Body of pancreas (tissue), 4 donors: ENCODE data around the gene WDR38.

Experiments
- POLR2A ChIP-seq, 3 donors: fragments of 450-650 bp; IDR thresholded peaks; one replicate each; pipeline ENCODE4 v1.6.1; 2016; ENCODE audit warnings: antibody characterized with exemption in 3 of 3, mild to moderate bottlenecking in 2 of 3
- TF ChIP-seq, protein P1 (sequence below), 7 experiments: fragments of 450-650 bp in 4 of 7; fragments of 200-600 bp in 3 of 7; sonication (generic) in 3 of 7; IDR thresholded peaks; one replicate each; pipeline ENCODE4 v1.5.1; 2016 to 2019; ENCODE audit warnings: antibody characterized with exemption in 7 of 7

DNA sequence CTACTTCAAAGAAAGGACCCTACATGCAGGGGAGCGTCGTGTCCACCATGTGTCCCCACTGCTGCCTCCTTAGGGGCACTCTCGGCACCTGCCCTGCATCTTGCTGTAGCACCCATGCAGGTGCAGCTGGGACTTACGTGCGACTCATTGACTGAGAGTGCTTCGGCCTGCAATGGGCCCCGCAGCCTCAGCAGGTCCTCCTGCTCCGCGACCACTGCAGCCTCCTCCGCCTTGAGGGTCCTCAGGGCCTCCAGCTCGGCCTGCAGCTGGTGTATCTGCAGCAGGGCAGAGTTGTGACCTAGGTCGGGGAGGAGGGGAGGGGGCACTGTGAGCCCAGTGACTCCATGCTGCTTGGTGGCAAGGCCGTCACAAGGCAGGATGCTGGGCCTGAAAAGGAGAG is 35.7 kb downstream of the WDR38 start:
- TF ChIP-seq, protein P1, sequence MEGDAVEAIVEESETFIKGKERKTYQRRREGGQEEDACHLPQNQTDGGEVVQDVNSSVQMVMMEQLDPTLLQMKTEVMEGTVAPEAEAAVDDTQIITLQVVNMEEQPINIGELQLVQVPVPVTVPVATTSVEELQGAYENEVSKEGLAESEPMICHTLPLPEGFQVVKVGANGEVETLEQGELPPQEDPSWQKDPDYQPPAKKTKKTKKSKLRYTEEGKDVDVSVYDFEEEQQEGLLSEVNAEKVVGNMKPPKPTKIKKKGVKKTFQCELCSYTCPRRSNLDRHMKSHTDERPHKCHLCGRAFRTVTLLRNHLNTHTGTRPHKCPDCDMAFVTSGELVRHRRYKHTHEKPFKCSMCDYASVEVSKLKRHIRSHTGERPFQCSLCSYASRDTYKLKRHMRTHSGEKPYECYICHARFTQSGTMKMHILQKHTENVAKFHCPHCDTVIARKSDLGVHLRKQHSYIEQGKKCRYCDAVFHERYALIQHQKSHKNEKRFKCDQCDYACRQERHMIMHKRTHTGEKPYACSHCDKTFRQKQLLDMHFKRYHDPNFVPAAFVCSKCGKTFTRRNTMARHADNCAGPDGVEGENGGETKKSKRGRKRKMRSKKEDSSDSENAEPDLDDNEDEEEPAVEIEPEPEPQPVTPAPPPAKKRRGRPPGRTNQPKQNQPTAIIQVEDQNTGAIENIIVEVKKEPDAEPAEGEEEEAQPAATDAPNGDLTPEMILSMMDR (IDR thresholded peaks at IDR 0.05), result no peak
- TF ChIP-seq POLR2A (IDR thresholded peaks at IDR 0.05), result no peak
